ENCODE results near the gene IKZF2. TPM values are rescaled to one million over a fixed set of nuclear protein-coding genes. Genes with fewer than 3 reads are reported as not detected.

The IKZF2 gene
- total RNA-seq, 1 experiment from 2014 or later: 26.1 TPM

- Mint-ChIP-seq H3K4me1 (ENCODE audit: low read depth, unreplicated experiment) (peaks cover 7% of the 10 kb centered on the region), H3K9me3 (ENCODE audit: low read depth, unreplicated experiment) (peaks cover 5% of the 10 kb centered on the region), H3K27me3 (ENCODE audit: unreplicated experiment) (no peaks in the 10 kb centered on the region), H3K36me3 (ENCODE audit: insufficient read depth, unreplicated experiment) (no peaks in the 10 kb centered on the region), H3K4me3 (ENCODE audit: low read depth, unreplicated experiment) (no peak overlapping the region), H3K27ac (ENCODE audit: unreplicated experiment) (no peak overlapping the region)
- no peak for TF ChIP-seq CTCF (IDR thresholded peaks at IDR 0.05; ENCODE audit: unreplicated experiment)
- CTCF ChIA-PET: no interaction called here
- BruUV-seq (replicated peaks): no TSS peak
- intact Hi-C loops (cut with micrococcal nuclease; ENCODE audit: unreplicated experiment): no loop called here
- no peak for DNase-seq
These were observed 194.5 kb downstream of the IKZF2 start for GRCh38 chr2:212956665-212957607.

GRCh38 chr2:212953170-212953920 is 198.1 kb downstream of the IKZF2 start:
- Mint-ChIP-seq H3K4me3 (ENCODE audit: low read depth, unreplicated experiment) (no peak overlapping the region), H3K9me3 (ENCODE audit: low read depth, unreplicated experiment) (peaks cover 7% of the 10 kb centered on the region), H3K27ac (ENCODE audit: unreplicated experiment) (no peak overlapping the region), H3K27me3 (ENCODE audit: unreplicated experiment) (no peaks in the 10 kb centered on the region), H3K4me1 (ENCODE audit: low read depth, unreplicated experiment) (peaks cover 7% of the 10 kb centered on the region), H3K36me3 (ENCODE audit: insufficient read depth, unreplicated experiment) (no peaks in the 10 kb centered on the region)
- no TSS peak for BruUV-seq (replicated peaks)
- DNase-seq: no peak
- CTCF ChIA-PET: no interaction called here
- intact Hi-C loops (cut with micrococcal nuclease; ENCODE audit: unreplicated experiment): no loop called here
- no peak for TF ChIP-seq CTCF (IDR thresholded peaks at IDR 0.05; ENCODE audit: unreplicated experiment)

- intact Hi-C loops (cut with micrococcal nuclease; ENCODE audit: unreplicated experiment): no loop called here
- Mint-ChIP-seq H3K4me1 (ENCODE audit: low read depth, unreplicated experiment) (peaks cover 7% of the 10 kb centered on the region), H3K36me3 (ENCODE audit: insufficient read depth, unreplicated experiment) (no peaks in the 10 kb centered on the region), H3K27ac (ENCODE audit: unreplicated experiment) (no peak overlapping the region), H3K9me3 (ENCODE audit: low read depth, unreplicated experiment) (peaks cover 7% of the 10 kb centered on the region), H3K4me3 (ENCODE audit: low read depth, unreplicated experiment) (no peak overlapping the region), H3K27me3 (ENCODE audit: unreplicated experiment) (no peaks in the 10 kb centered on the region)
- CTCF ChIA-PET: interaction anchor here (0.6 kb wide), 1 partner anchor 8 kb away, joined by 3 read pairs; no protein-coding TSS in a partner anchor
- DNase-seq: no peak
- TF ChIP-seq CTCF (IDR thresholded peaks at IDR 0.05; ENCODE audit: unreplicated experiment): no peak
- BruUV-seq (replicated peaks): no TSS peak
These were observed 201.6 kb downstream of the IKZF2 start for GRCh38 chr2:212949786-212950185.

Other genes with a start within 250 kb of the IKZF2 start
- gene SPAG16, start 132.9 kb upstream of the IKZF2 start, total RNA-seq (2022): 29.2 and 30.2 TPM in 2 replicates

All from Calu3 (cell line).